ENCODE data around the gene TRIM41. TPM values are rescaled to one million over a fixed set of nuclear protein-coding genes. Genes with fewer than 3 reads are reported as not detected.

Gene TRIM41
- total RNA-seq, 1 donor from 2014 or later = 26.9 TPM

GRCh38 chr5:181232593-181232992 is 9.5 kb downstream of the TRIM41 start:
- Histone ChIP-seq H3K4me1 (no peaks in the 10 kb centered on the region), H3K36me3 (peaks cover 71% of the 10 kb centered on the region), H3K4me3 (no peak overlapping the region), H3K9me3 (no peaks in the 10 kb centered on the region), H3K27me3 (no peaks in the 10 kb centered on the region), H3K27ac (no peak overlapping the region)
- ATAC-seq (no peak), DNase-seq (no peak)
- TF ChIP-seq, protein P1, sequence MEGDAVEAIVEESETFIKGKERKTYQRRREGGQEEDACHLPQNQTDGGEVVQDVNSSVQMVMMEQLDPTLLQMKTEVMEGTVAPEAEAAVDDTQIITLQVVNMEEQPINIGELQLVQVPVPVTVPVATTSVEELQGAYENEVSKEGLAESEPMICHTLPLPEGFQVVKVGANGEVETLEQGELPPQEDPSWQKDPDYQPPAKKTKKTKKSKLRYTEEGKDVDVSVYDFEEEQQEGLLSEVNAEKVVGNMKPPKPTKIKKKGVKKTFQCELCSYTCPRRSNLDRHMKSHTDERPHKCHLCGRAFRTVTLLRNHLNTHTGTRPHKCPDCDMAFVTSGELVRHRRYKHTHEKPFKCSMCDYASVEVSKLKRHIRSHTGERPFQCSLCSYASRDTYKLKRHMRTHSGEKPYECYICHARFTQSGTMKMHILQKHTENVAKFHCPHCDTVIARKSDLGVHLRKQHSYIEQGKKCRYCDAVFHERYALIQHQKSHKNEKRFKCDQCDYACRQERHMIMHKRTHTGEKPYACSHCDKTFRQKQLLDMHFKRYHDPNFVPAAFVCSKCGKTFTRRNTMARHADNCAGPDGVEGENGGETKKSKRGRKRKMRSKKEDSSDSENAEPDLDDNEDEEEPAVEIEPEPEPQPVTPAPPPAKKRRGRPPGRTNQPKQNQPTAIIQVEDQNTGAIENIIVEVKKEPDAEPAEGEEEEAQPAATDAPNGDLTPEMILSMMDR (IDR thresholded peaks at IDR 0.05) = no peak
- intact Hi-C loops (cut with DNase I) = no loop called here

GRCh38 chr5:181233088-181233800 is 10.2 kb downstream of the TRIM41 start:
- DNase-seq (no peak), ATAC-seq (no peak)
- intact Hi-C loops (cut with DNase I) = no loop called here
- TF ChIP-seq, protein P1 (IDR thresholded peaks at IDR 0.05) = no peak
- Histone ChIP-seq H3K27me3 (no peaks in the 10 kb centered on the region), H3K4me3 (no peak overlapping the region), H3K4me1 (no peaks in the 10 kb centered on the region), H3K9me3 (no peaks in the 10 kb centered on the region), H3K27ac (no peak overlapping the region), H3K36me3 (peaks cover 77% of the 10 kb centered on the region)

- DNase-seq (no peak), ATAC-seq (peak; percentile 4)
- Histone ChIP-seq H3K4me3 (no peak overlapping the region), H3K9me3 (no peaks in the 10 kb centered on the region), H3K36me3 (peaks cover 84% of the 10 kb centered on the region), H3K27ac (no peak overlapping the region), H3K4me1 (no peaks in the 10 kb centered on the region), H3K27me3 (no peaks in the 10 kb centered on the region)
- intact Hi-C loops (cut with DNase I) = no loop called here
- TF ChIP-seq, protein P1 (IDR thresholded peaks at IDR 0.05) = no peak
Measured at GRCh38 chr5:181233801-181234454, 10.8 kb downstream of the TRIM41 start.

GRCh38 chr5:181234455-181235306 is 11.6 kb downstream of the TRIM41 start:
- TF ChIP-seq, protein P1 (IDR thresholded peaks at IDR 0.05) = no peak
- Histone ChIP-seq H3K36me3 (peaks cover 92% of the 10 kb centered on the region), H3K27me3 (no peaks in the 10 kb centered on the region), H3K4me1 (peaks cover under 1% of the 10 kb centered on the region), H3K9me3 (no peaks in the 10 kb centered on the region), H3K27ac (no peak overlapping the region), H3K4me3 (no peak overlapping the region)
- ATAC-seq (peak; percentile 3), DNase-seq (no peak)
- intact Hi-C loops (cut with DNase I) = no loop called here

- Histone ChIP-seq H3K27ac (no peak overlapping the region), H3K9me3 (no peaks in the 10 kb centered on the region), H3K27me3 (no peaks in the 10 kb centered on the region), H3K4me1 (peaks cover 7% of the 10 kb centered on the region), H3K4me3 (no peak overlapping the region), H3K36me3 (peaks cover 98% of the 10 kb centered on the region)
- no peak for DNase-seq
- TF ChIP-seq, protein P1 (IDR thresholded peaks at IDR 0.05) = no peak
- intact Hi-C loops (cut with DNase I) = no loop called here
- no peak for ATAC-seq
Measured at GRCh38 chr5:181235323-181235688, 12.2 kb downstream of the TRIM41 start.
